Glutamatergic neuron (in vitro differentiated cells): ENCODE measurements around the gene SYNGAP1. TPM values are rescaled to one million over a fixed set of nuclear protein-coding genes. Genes with fewer than 3 reads are reported as not detected.

Experiments used
- DNase-seq: peaks from one replicate; pipeline ENCODE4 v3.0.0; 2022
- H3K27ac Mint-ChIP-seq: one replicate; pipeline ENCODE4 v1.8.0; 2020; ENCODE audit warnings: mild to moderate bottlenecking, mixed read lengths, inconsistent platforms; ENCODE audit not compliant: unreplicated experiment
- H3K27me3 Mint-ChIP-seq: one replicate; pipeline ENCODE4 v1.8.0; 2020; ENCODE audit warnings: mild to moderate bottlenecking, moderate library complexity, mixed read lengths, inconsistent platforms; ENCODE audit not compliant: unreplicated experiment
- H3K36me3 Mint-ChIP-seq: one replicate; pipeline ENCODE4 v1.8.0; 2020; ENCODE audit warnings: mild to moderate bottlenecking, mixed read lengths, inconsistent platforms; ENCODE audit not compliant: unreplicated experiment
- H3K4me1 Mint-ChIP-seq: one replicate; pipeline ENCODE4 v1.8.0; 2020; ENCODE audit warnings: mild to moderate bottlenecking, low read depth, mixed read lengths, inconsistent platforms; ENCODE audit not compliant: unreplicated experiment
- H3K4me3 Mint-ChIP-seq: one replicate; pipeline ENCODE4 v1.8.0; 2020; ENCODE audit warnings: mild to moderate bottlenecking, mixed read lengths, inconsistent platforms; ENCODE audit not compliant: unreplicated experiment
- H3K9me3 Mint-ChIP-seq: one replicate; pipeline ENCODE4 v1.8.0; 2020; ENCODE audit warnings: mild to moderate bottlenecking, moderate library complexity, mixed read lengths, inconsistent platforms; ENCODE audit not compliant: unreplicated experiment
- CTCF ChIP-seq: fragments of 200-600 bp; sonication (generic); IDR thresholded peaks from one replicate; pipeline ENCODE4 v1.5.0; 2021; ENCODE audit not compliant: partially characterized antibody, unreplicated experiment
- total RNA-seq: library from RNA; stranded (reverse); fragmentation: NEBNext Ultra II Directional; extraction: Animal tissue kit (Norgen Biotek cat#: 25700); gene quantifications from one replicate; pipeline ENCODE4 v1.2.1, GENCODE V29; 2021; ENCODE audit not compliant: unreplicated experiment

The SYNGAP1 gene
- total RNA-seq, 1 donor from 2014 or later, result 75.1 TPM

GRCh38 chr6:33390173-33390572 is 29.7 kb upstream of the SYNGAP1 start:
- peak overlapping the region; percentile 89 for H3K4me3 Mint-ChIP-seq
- no peak for DNase-seq
- H3K9me3 Mint-ChIP-seq, result peaks cover 5% of the 10 kb centered on the region
- no peak for TF ChIP-seq CTCF
- peak overlapping the region; percentile 81 for H3K27ac Mint-ChIP-seq
- peaks cover 22% of the 10 kb centered on the region for H3K4me1 Mint-ChIP-seq
- H3K27me3 Mint-ChIP-seq, result peaks cover 3% of the 10 kb centered on the region
- H3K36me3 Mint-ChIP-seq, result no peaks in the 10 kb centered on the region

GRCh38 chr6:33390767-33391277 is 29.0 kb upstream of the SYNGAP1 start:
- DNase-seq, result no peak
- Mint-ChIP-seq H3K9me3 (peaks cover 5% of the 10 kb centered on the region), H3K4me3 (peak overlapping the region; percentile 89), H3K36me3 (no peaks in the 10 kb centered on the region), H3K27me3 (peaks cover 3% of the 10 kb centered on the region), H3K4me1 (peaks cover 22% of the 10 kb centered on the region), H3K27ac (peak overlapping the region; percentile 85)
- no peak for TF ChIP-seq CTCF

GRCh38 chr6:33391278-33391921 is 28.5 kb upstream of the SYNGAP1 start, which contains the start of gene KIFC1:
Gene KIFC1, plus strand, starts transcription at chr6:33391823. Its CDS starts 163 bp downstream, at chr6:33391986.
- Mint-ChIP-seq H3K4me3 (peak within 1 kb of the TSS; percentile 89), H3K4me1 (peaks cover 22% of the 10 kb centered on the region), H3K9me3 (peaks cover 5% of the 10 kb centered on the region), H3K27me3 (peaks cover 3% of the 10 kb centered on the region), H3K27ac (peak within 1 kb of the TSS; percentile 85), H3K36me3 (no peaks in the 10 kb centered on the region)
- TF ChIP-seq CTCF, result peak; percentile 97
- peak; percentile 98 for DNase-seq

GRCh38 chr6:33391922-33392594 is 27.8 kb upstream of the SYNGAP1 start:
- H3K9me3 Mint-ChIP-seq, result peaks cover 5% of the 10 kb centered on the region
- peak overlapping the region; percentile 83 for H3K27ac Mint-ChIP-seq
- H3K4me1 Mint-ChIP-seq, result peaks cover 22% of the 10 kb centered on the region
- H3K4me3 Mint-ChIP-seq, result peak overlapping the region; percentile 89
- no peak for TF ChIP-seq CTCF
- peaks cover 3% of the 10 kb centered on the region for H3K27me3 Mint-ChIP-seq
- DNase-seq, result no peak
- H3K36me3 Mint-ChIP-seq, result no peaks in the 10 kb centered on the region

GRCh38 chr6:33392595-33392948 is 27.3 kb upstream of the SYNGAP1 start:
- Mint-ChIP-seq H3K36me3 (no peaks in the 10 kb centered on the region), H3K27me3 (peaks cover 3% of the 10 kb centered on the region), H3K4me1 (peaks cover 22% of the 10 kb centered on the region), H3K4me3 (peak overlapping the region; percentile 89), H3K27ac (peak overlapping the region; percentile 83), H3K9me3 (peaks cover 5% of the 10 kb centered on the region)
- DNase-seq, result no peak
- TF ChIP-seq CTCF, result no peak
